Breast epithelium (tissue), 4 donors: ENCODE results near the gene GRK5. TPM values are rescaled to one million over a fixed set of nuclear protein-coding genes. Genes with fewer than 3 reads are reported as not detected.
A peak's percentile ranks its signal among the peaks of the same experiment; 100 is the strongest.

Source experiments
- DNase-seq, 2 donors: peaks; one replicate each; pipeline ENCODE4 v3.0.0-alpha.2; 2019; ENCODE audit warnings: low spot score in 2 of 2
- H3K27ac ChIP-seq, 2 donors: fragments of 200-600 bp; sonication (generic) in 1 of 2; one replicate each; pipeline ENCODE4 v1.5.1; 2016 to 2019; ENCODE audit warnings: mild to moderate bottlenecking in 1 of 2
- H3K27me3 ChIP-seq, 2 donors: fragments of 200-600 bp; sonication (generic) in 1 of 2; one replicate each; pipeline versions ENCODE4 v1.5.1 to v1.6.0; 2017 to 2019; ENCODE audit warnings: control low read depth in 1 of 2, mild to moderate bottlenecking in 1 of 2
- H3K36me3 ChIP-seq: fragments of 200-600 bp; one replicate; pipeline ENCODE4 v1.5.1; 2019
- H3K4me1 ChIP-seq, 2 donors: fragments of 200-600 bp; sonication (generic); one replicate each; pipeline ENCODE4 v1.5.1; 2016 to 2019; ENCODE audit warnings: control low read depth in 1 of 2
- H3K4me3 ChIP-seq, 3 donors: fragments of 200-600 bp; sonication (generic); 1 replicate in 2 of 3; 2 replicates in 1 of 3; pipeline ENCODE4 v1.5.1; 2016 to 2019; ENCODE audit warnings: mild to moderate bottlenecking in 3 of 3, moderate library complexity in 2 of 3
- H3K9me3 ChIP-seq, 2 donors: fragments of 200-600 bp; sonication (generic) in 1 of 2; one replicate each; pipeline ENCODE4 v1.5.1; 2016 to 2019; ENCODE audit warnings: control low read depth in 1 of 2
- POLR2A ChIP-seq: fragments of 450-650 bp; IDR thresholded peaks from one replicate; pipeline ENCODE4 v1.6.1; 2016; ENCODE audit warnings: antibody characterized with exemption, mild to moderate bottlenecking, moderate library complexity
- POLR2AphosphoS5 ChIP-seq, 3 donors: sonication (generic); formaldehyde crosslinking; IDR thresholded peaks; one replicate each; pipeline ENCODE4 v1.6.1; 2017; ENCODE audit warnings: antibody characterized with exemption in 3 of 3
- intact Hi-C: fragments of 100-400 bp; cut with DNase I; formaldehyde crosslinking; loops from one replicate; pipeline ENCODE4 v1.15.1; 2023; ENCODE audit warnings: low total_unique reads
- total RNA-seq, 3 donors: library from RNA; depleted of rRNA; stranded (reverse); fragments of >200 nt; gene quantifications; one replicate each; pipeline ENCODE4 v1.1.0, GENCODE V29; 2016
- TF ChIP-seq, protein P1 (sequence below), 3 donors: fragments of 450-650 bp; IDR thresholded peaks; one replicate each; pipeline ENCODE4 v1.5.1; 2016 to 2017; ENCODE audit warnings: antibody characterized with exemption in 3 of 3, mild to moderate bottlenecking in 3 of 3, moderate library complexity in 3 of 3

The GRK5 gene
- total RNA-seq, 3 donors from 2014 or later, result 14.9 to 20.6 (median 15.2) TPM

DNA sequence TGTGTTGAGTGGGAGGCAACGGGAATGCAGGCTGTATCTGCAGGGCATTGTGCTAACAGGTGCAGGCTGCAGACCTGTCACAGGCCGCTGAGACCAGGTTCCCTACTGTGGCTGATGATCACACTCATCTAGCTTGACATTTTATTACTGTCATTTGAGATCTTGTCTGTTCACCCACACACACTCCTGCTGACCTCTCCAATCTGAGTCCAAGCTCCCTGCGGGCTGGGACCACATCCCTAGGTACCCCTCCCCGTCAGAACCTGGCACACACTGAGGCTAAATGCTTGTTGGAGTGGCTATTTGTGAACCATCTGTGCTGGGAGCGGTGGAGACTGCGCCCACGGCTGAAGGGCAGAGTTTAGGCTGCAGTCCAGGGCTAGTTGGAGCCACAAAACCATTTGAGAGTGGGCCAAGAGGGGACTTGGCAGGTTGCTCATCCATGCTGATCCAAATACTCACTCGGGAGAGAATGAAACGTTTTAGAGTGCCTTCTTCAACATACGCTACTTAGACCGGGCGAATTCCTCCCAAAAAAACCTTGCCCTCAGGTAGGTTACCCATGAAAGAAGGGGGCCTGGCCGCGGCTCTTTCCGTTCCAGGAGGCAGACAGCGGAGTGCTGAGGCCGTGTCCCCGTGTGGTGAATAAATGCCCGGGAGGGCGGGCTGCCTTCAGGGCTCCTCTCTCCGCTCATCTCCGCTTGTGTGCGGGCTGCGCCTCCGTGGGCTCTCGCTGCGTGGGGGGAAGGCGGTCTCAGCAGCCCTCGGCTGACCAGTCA lies 170.8 kb downstream of the GRK5 start:
- H3K36me3 ChIP-seq, result no peaks in the 10 kb centered on the region
- no peaks in the 10 kb centered on the region for H3K9me3 ChIP-seq
- DNase-seq, result no peak
- H3K4me3 ChIP-seq, result peak overlapping the region in 2 of 3 donors; percentile 25 to 28
- no peak for TF ChIP-seq POLR2AphosphoS5 (IDR thresholded peaks at IDR 0.05)
- TF ChIP-seq, protein P1, sequence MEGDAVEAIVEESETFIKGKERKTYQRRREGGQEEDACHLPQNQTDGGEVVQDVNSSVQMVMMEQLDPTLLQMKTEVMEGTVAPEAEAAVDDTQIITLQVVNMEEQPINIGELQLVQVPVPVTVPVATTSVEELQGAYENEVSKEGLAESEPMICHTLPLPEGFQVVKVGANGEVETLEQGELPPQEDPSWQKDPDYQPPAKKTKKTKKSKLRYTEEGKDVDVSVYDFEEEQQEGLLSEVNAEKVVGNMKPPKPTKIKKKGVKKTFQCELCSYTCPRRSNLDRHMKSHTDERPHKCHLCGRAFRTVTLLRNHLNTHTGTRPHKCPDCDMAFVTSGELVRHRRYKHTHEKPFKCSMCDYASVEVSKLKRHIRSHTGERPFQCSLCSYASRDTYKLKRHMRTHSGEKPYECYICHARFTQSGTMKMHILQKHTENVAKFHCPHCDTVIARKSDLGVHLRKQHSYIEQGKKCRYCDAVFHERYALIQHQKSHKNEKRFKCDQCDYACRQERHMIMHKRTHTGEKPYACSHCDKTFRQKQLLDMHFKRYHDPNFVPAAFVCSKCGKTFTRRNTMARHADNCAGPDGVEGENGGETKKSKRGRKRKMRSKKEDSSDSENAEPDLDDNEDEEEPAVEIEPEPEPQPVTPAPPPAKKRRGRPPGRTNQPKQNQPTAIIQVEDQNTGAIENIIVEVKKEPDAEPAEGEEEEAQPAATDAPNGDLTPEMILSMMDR (IDR thresholded peaks at IDR 0.05), result no peak
- TF ChIP-seq POLR2A, result no peak
- H3K4me1 ChIP-seq, result no peaks in the 10 kb centered on the region
- H3K27me3 ChIP-seq, result no peaks in the 10 kb centered on the region
- intact Hi-C loops, result no loop called here
- H3K27ac ChIP-seq, result peak overlapping the region; percentile 38 to 52

DNA sequence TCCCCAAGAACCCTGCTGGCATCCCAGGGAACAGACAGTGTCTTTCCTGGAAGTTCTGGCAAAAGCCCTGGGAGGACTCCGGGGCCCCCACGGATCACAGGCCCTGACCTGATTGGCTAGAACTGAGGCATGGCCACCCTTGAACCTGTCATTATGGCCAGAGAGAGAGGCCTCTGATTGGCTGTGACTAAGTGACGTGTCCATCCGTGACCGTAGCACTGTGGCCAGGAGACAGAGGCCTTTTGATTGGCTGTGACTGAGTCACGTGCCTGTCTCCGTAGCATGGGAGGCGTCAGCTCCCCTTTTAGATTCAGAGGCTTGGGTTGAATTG lies 171.3 kb downstream of the GRK5 start:
- H3K36me3 ChIP-seq, result no peaks in the 10 kb centered on the region
- no peaks in the 10 kb centered on the region for H3K4me1 ChIP-seq
- DNase-seq, result no peak

DNA sequence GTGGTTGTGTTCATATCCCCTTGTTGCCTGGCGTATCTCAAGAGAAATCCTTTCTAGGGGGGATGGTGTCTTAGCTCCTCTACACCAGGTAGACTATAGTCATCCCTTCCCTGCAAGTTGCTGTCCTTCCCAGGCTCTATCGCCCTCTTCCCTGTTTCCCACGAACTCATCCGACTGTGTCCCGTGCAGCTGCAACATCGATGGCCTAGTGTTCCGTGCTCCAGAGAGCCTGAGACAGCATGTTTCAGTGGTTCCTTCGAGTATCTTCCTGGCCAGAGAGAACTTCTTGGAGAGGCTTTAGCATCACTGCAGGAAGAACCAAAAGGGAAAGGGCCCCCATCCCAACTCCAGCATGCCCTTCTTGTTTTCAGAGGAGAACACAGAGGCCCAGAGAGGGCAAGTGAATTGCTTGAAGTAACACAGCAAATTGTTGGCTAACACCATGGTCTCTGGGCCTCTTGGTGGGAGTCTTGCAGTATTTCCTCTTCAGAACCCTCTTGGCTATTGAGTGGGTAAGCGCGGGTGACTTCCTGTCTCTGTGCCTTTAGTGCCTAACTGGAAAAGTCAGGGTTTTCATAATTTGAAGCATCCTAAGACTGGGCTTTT lies 172.2 kb downstream of the GRK5 start:
- no peak for TF ChIP-seq POLR2AphosphoS5 (IDR thresholded peaks at IDR 0.05)
- no peak for TF ChIP-seq POLR2A
- TF ChIP-seq, protein P1 (IDR thresholded peaks at IDR 0.05), result no peak
- no peaks in the 10 kb centered on the region for H3K4me1 ChIP-seq
- DNase-seq, result no peak
- no peaks in the 10 kb centered on the region for H3K9me3 ChIP-seq
- no peak overlapping the region for H3K27ac ChIP-seq
- H3K4me3 ChIP-seq, result no peak overlapping the region
- no peaks in the 10 kb centered on the region for H3K27me3 ChIP-seq
- intact Hi-C loops, result no loop called here
- no peaks in the 10 kb centered on the region for H3K36me3 ChIP-seq

More for the DNA sequence above, 171.3 kb downstream of the GRK5 start:
- H3K4me3 ChIP-seq, result peak overlapping the region in 2 of 3 donors; percentile 25 to 28
- H3K27ac ChIP-seq, result peak overlapping the region; percentile 38 to 52
- intact Hi-C loops, result no loop called here
- no peaks in the 10 kb centered on the region for H3K27me3 ChIP-seq
- H3K9me3 ChIP-seq, result no peaks in the 10 kb centered on the region
- TF ChIP-seq POLR2A (no peak), POLR2AphosphoS5 (IDR thresholded peaks at IDR 0.05) (no peak)
- TF ChIP-seq, protein P1 (IDR thresholded peaks at IDR 0.05), result no peak

DNA sequence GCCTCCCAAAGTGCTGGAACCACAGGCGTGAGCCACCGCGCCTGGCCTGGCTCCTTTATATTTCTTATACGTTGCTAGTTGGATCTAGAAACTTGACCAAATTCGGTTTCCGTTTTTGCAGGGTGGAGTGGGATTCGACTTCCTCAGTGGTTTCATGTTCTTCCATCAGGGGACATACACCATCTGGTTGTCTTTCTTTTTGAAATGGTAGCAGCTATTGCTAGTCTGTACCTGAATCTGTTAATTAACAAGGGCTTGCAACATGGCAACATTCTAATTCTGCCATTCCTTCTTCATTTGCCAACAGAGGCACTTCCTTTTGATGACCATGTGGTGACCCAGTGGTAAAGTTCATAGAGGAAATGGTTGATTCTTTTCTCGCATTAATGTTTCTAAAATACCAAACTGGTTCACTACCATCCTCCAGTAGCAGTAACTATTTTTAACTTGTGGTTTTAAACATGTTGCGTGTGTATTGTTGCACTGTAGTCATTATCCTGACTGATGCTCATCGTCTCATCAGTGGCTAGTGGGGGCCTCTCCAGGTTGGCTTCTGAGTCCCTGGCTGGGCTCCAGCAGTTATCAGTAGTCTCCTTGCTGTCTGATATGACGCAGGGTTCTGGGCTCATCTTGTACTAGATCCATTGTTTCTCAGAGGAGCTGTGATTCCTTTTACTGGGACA lies 175.9 kb downstream of the GRK5 start:
- Histone ChIP-seq H3K9me3 (no peaks in the 10 kb centered on the region), H3K27me3 (no peaks in the 10 kb centered on the region), H3K4me1 (no peaks in the 10 kb centered on the region), H3K4me3 (no peak overlapping the region), H3K36me3 (no peaks in the 10 kb centered on the region), H3K27ac (no peak overlapping the region)
- intact Hi-C loops, result loop anchor here (1.0 kb wide), 1 partner anchor 63 kb away; no protein-coding TSS in a partner anchor
- TF ChIP-seq POLR2A, result no peak
- TF ChIP-seq, protein P1 (IDR thresholded peaks at IDR 0.05), result no peak
- TF ChIP-seq POLR2AphosphoS5 (IDR thresholded peaks at IDR 0.05), result no peak
- DNase-seq, result no peak

DNA sequence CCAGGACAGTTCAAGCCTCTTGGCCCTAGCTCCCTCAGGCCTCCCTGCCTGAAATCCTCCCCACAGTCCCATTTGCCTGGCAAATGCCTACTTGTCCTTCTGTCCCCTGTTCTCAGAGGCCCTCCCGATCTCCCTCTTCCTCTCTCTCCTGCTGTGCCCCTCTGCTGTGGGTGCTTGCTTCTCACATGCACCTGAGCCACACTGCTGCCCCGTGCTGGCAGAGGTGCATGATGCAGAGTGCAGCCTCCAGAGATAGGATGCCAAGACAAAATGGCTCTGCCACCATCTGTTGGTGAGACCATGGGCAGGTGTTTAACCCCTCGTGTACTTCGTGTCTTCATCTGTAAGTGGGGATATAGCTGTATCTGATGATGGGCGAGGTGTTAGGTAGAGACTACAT lies 176.8 kb downstream of the GRK5 start:
- Histone ChIP-seq H3K4me1 (no peaks in the 10 kb centered on the region), H3K4me3 (no peak overlapping the region), H3K27ac (no peak overlapping the region), H3K36me3 (no peaks in the 10 kb centered on the region), H3K9me3 (no peaks in the 10 kb centered on the region), H3K27me3 (no peaks in the 10 kb centered on the region)
- no peak for TF ChIP-seq POLR2AphosphoS5 (IDR thresholded peaks at IDR 0.05)
- TF ChIP-seq POLR2A, result no peak
- TF ChIP-seq, protein P1 (IDR thresholded peaks at IDR 0.05), result no peak
- intact Hi-C loops, result no loop called here
- no peak for DNase-seq
